HL-60 (cell line): Measurements from ENCODE around the gene HOMER1.

Source experiments
- GABPA ChIP-seq: IDR thresholded peaks from 2 replicates; pipeline ENCODE4 v1.6.1; 2012; ENCODE audit warnings: low read depth
- POLR2AphosphoS5 ChIP-seq: IDR thresholded peaks from 2 replicates; pipeline ENCODE4 v1.6.1; 2012; ENCODE audit warnings: low read depth
- TF ChIP-seq, protein P1 (sequence below): IDR thresholded peaks from one replicate; pipeline ENCODE4 v1.5.1; 2011; ENCODE audit warnings: low read length, control low read depth, inconsistent platforms; ENCODE audit not compliant: insufficient read depth
- TF ChIP-seq, protein P2 (sequence below): IDR thresholded peaks from 2 replicates; pipeline ENCODE4 v1.6.1; 2012; ENCODE audit warnings: low read depth; ENCODE audit not compliant: insufficient replicate concordance

DNA sequence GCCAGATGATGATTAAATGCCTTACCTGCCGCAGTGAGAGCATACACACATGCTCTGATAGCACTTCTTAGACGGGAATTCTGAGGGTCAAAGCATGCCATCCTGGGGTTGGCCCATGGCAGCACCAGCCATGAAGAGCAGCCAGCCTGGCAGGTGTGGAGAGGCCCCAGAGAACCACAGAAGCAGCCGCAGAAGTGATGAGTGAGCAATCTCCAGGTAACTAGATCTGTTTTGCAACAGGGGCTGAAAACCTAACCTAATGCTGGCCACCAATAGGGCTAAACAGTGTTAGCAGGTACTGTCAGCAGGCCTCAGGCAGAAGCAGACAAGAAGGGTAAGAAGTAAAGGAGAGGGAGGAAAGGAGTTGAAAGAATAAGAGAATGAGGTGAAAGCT is 33.5 kb upstream of the HOMER1 start:
- TF ChIP-seq, protein P1, sequence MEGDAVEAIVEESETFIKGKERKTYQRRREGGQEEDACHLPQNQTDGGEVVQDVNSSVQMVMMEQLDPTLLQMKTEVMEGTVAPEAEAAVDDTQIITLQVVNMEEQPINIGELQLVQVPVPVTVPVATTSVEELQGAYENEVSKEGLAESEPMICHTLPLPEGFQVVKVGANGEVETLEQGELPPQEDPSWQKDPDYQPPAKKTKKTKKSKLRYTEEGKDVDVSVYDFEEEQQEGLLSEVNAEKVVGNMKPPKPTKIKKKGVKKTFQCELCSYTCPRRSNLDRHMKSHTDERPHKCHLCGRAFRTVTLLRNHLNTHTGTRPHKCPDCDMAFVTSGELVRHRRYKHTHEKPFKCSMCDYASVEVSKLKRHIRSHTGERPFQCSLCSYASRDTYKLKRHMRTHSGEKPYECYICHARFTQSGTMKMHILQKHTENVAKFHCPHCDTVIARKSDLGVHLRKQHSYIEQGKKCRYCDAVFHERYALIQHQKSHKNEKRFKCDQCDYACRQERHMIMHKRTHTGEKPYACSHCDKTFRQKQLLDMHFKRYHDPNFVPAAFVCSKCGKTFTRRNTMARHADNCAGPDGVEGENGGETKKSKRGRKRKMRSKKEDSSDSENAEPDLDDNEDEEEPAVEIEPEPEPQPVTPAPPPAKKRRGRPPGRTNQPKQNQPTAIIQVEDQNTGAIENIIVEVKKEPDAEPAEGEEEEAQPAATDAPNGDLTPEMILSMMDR, result no peak
- TF ChIP-seq POLR2AphosphoS5 (no peak), GABPA (no peak)
- TF ChIP-seq, protein P2, sequence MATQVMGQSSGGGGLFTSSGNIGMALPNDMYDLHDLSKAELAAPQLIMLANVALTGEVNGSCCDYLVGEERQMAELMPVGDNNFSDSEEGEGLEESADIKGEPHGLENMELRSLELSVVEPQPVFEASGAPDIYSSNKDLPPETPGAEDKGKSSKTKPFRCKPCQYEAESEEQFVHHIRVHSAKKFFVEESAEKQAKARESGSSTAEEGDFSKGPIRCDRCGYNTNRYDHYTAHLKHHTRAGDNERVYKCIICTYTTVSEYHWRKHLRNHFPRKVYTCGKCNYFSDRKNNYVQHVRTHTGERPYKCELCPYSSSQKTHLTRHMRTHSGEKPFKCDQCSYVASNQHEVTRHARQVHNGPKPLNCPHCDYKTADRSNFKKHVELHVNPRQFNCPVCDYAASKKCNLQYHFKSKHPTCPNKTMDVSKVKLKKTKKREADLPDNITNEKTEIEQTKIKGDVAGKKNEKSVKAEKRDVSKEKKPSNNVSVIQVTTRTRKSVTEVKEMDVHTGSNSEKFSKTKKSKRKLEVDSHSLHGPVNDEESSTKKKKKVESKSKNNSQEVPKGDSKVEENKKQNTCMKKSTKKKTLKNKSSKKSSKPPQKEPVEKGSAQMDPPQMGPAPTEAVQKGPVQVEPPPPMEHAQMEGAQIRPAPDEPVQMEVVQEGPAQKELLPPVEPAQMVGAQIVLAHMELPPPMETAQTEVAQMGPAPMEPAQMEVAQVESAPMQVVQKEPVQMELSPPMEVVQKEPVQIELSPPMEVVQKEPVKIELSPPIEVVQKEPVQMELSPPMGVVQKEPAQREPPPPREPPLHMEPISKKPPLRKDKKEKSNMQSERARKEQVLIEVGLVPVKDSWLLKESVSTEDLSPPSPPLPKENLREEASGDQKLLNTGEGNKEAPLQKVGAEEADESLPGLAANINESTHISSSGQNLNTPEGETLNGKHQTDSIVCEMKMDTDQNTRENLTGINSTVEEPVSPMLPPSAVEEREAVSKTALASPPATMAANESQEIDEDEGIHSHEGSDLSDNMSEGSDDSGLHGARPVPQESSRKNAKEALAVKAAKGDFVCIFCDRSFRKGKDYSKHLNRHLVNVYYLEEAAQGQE, result no peak
